ENCODE results near the gene MESP2. TPM values are rescaled to one million over a fixed set of nuclear protein-coding genes. Genes with fewer than 3 reads are reported as not detected.

Gene MESP2
- total RNA-seq, 1 donor from 2014 or later: 0.26 TPM

GRCh38 chr15:89795996-89796395 lies 19.9 kb downstream of the MESP2 start:
- Histone ChIP-seq H3K36me3 (ENCODE audit: control insufficient read depth, insufficient read depth, low read length) (no peaks in the 10 kb centered on the region), H3K4me3 (ENCODE audit: low read depth, low read length) (no peak overlapping the region), H3K27me3 (ENCODE audit: control insufficient read depth, insufficient read depth, low read length) (no peaks in the 10 kb centered on the region)
- no peak for TF ChIP-seq CTCF (IDR thresholded peaks at IDR 0.05; ENCODE audit: insufficient read depth, low read length, severe bottlenecking)
- FAIRE-seq (no peak), DNase-seq (ENCODE audit: low read depth) (no peak)

DNA sequence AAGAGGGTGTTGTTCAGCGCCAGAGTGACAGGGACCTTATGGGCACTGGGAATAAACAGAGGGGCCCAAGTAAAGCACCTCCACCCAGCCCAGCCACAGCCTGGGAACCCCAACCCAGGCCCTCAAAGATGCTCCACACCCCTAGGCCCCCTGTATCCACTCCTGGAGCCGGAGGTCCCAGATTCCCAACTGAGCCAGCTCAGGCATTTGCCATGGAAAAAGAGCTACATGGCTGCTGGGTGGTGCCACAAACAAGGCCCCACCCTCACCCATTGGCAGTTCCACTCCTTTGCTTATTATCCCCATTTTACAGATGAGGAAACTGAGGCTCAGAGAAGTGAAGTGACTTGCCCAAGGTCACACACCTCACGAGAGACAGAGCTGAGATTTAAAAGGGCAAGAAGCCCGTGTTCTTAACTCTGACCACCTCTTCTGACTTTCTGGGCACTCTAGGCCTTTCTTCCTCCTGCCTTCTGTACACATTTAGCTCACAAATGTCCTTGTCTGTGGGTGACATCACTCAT lies 21.6 kb downstream of the MESP2 start:
- no peak overlapping the region for H3K4me3 ChIP-seq (ENCODE audit: low read depth, low read length)
- H3K27me3 ChIP-seq (ENCODE audit: control insufficient read depth, insufficient read depth, low read length): no peaks in the 10 kb centered on the region
- DNase-seq (ENCODE audit: low read depth) (no peak), FAIRE-seq (no peak)
- TF ChIP-seq CTCF (IDR thresholded peaks at IDR 0.05; ENCODE audit: insufficient read depth, low read length, severe bottlenecking): no peak
- H3K36me3 ChIP-seq (ENCODE audit: control insufficient read depth, insufficient read depth, low read length): no peaks in the 10 kb centered on the region

GRCh38 chr15:89799011-89799911 lies 23.1 kb downstream of the MESP2 start:
- Histone ChIP-seq H3K36me3 (ENCODE audit: control insufficient read depth, insufficient read depth, low read length) (no peaks in the 10 kb centered on the region), H3K27me3 (ENCODE audit: control insufficient read depth, insufficient read depth, low read length) (no peaks in the 10 kb centered on the region), H3K4me3 (ENCODE audit: low read depth, low read length) (no peak overlapping the region)
- TF ChIP-seq CTCF (IDR thresholded peaks at IDR 0.05; ENCODE audit: insufficient read depth, low read length, severe bottlenecking): no peak
- FAIRE-seq (no peak), DNase-seq (ENCODE audit: low read depth) (no peak)

GRCh38 chr15:89799918-89800498 lies 23.9 kb downstream of the MESP2 start:
- FAIRE-seq (no peak), DNase-seq (ENCODE audit: low read depth) (no peak)
- Histone ChIP-seq H3K36me3 (ENCODE audit: control insufficient read depth, insufficient read depth, low read length) (no peaks in the 10 kb centered on the region), H3K27me3 (ENCODE audit: control insufficient read depth, insufficient read depth, low read length) (no peaks in the 10 kb centered on the region), H3K4me3 (ENCODE audit: low read depth, low read length) (no peak overlapping the region)
- no peak for TF ChIP-seq CTCF (IDR thresholded peaks at IDR 0.05; ENCODE audit: insufficient read depth, low read length, severe bottlenecking)

DNA sequence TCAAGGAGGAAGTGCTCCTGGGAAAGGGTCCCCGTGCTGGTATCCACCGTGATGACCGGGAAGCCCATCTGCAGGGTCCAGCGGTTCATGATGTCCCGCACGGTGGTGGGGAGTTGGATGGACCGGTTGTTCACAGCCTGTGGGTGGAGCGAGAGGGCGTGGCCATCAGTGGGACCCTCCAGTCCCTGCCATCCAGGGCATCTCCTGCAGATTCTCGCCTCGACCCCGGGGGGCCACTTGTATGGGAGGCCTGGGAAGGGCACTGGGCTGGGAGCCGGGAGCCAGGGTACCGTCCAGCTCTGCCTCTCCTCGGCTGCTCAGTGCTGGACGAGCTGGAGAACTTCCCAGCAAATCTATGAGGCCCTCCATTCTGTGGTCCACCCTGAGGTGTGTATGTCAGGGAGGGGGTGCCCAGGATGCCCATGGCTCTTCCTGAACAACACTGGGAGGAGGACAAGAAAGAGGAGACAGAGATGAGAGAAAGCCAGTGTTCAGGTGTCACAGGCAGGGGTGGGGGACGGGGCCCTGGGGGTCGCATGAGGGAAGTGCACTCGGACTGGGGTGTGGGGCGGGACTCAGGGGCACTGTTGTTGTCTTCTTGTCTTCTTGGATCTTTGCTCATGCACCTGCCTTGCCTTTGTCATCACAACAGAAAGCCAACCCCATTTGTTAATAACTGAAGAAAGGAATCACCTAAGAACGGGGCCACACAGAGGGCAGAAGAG lies 25.5 kb downstream of the MESP2 start:
- Histone ChIP-seq H3K4me3 (ENCODE audit: low read depth, low read length) (no peak overlapping the region), H3K27me3 (ENCODE audit: control insufficient read depth, insufficient read depth, low read length) (no peaks in the 10 kb centered on the region), H3K36me3 (ENCODE audit: control insufficient read depth, insufficient read depth, low read length) (no peaks in the 10 kb centered on the region)
- no peak for TF ChIP-seq CTCF (IDR thresholded peaks at IDR 0.05; ENCODE audit: insufficient read depth, low read length, severe bottlenecking)
- no peak for DNase-seq (ENCODE audit: low read depth)
- no peak for FAIRE-seq

Measured in bronchial epithelial cell (primary cell).